Inferior parietal cortex (tissue), 1 donor: ENCODE measurements around the gene MCL1.
"Not testable (repeated sequence)": the region's sequence is repeated elsewhere in the genome, so short reads cannot be mapped to it uniquely, and the experiment has no call there.

Experiments used
- DNase-seq: peaks from one replicate; pipeline ENCODE4 v3.0.0-alpha.2; 2016; ENCODE audit errors: extremely low spot score

Gene MCL1

DNA sequence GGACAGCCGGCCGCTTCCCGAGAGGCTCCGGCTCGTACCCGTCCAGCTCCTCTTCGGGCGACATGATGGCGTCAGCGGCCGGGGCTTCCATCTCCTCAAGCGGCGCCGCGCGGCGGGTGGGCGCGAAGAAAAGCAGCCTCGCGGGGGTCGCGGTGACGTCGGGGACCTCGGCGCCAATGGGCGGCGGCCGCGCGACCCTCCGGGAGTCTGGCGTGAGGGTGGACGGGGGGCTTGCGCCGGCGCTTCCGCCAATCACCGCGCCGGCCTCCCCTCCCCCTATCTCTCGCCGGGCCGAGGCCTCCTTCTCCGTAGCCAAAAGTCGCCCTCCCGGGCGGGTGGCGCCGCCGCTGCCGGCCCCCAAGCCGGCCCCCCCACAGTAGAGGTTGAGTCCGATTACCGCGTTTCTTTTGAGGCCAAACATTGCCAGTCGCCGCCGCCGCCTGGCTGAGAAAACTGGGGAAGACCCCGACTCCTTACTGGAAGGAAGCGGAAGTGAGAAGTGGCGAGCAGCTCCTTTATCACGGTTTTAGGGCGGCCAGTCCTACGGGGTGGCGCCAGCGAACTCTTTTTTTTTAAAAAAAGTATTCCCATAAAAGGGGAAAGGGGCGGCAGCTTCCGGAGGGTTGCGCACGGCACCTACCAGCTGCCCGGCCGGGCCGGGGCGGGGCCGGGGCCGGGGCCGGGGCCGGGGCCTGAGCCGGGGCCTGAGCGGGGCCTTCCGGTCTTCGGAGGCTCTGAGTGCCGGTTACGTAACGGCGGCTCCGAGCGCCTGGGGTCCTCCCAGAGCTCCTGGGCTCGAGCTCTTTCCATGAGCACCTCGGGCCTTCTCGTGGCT lies at the start of gene MCL1:
Gene MCL1 (minus strand): TSS at position 501 of the 835 bp plus-strand sequence. CDS start 80 bp downstream, at position 421.
- DNase-seq, result peak; percentile 94

DNA sequence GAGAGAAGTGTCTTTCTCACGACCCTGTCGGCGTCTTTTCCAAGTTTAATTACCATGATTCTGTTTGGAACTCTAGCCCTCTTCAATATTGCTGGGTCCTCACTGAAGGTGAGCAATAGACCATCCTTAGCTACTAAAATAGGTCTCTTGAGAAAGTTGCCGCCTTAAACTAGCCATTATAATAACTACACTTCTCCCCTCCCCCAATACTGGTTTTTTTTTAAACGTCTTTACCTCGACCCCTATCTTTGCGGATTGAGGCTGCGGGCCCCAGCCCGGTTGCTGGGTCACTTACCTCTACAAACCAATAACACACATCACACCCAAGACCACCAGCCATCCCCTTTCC lies 49.3 kb upstream of the MCL1 start:
- DNase-seq, result no peak

DNA sequence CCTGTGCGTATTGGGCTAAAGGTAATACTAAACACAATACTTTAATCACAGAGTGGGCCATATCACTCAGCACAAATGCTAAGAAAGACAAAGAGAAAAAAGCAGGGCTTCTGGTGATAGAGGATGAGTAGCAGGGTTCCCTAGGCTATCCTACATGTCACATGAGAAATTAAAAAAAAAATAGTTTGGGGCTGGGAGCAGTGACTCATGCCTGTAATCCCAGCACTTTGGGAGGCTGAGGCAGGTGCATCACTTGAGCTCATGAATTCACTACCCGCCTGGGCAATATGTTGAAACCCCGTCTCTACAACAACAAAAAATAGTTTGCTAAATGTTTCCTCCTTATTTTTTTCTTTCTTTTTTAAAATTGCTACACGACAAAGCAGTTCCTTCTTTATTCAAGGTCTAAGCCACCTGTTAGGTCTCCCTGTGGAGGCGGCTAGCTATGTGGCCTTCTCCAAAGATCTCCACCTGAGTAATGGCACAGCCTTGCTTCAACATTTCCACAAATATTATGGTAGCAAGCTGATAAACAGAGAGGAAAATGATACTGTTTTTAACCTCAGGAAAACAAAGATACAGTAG lies 48.5 kb upstream of the MCL1 start:
- DNase-seq, result no peak

DNA sequence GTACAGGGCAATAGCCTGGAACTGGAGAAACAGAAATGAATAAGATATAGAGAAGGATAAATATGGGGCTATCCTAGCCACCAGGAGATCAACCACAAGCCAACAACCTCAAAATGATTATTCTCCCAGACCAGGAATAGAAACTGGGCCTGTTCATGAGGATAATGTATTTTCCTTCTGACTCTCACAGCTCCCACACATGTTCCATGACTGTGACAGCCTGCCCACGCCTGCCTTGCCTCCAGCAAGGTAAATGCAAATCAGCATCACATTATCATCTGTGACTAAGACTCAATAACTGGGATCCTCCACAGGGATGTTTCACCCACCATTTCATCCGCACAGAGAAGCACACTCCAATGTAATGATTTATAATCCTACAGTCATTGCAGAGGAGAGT lies 46.7 kb upstream of the MCL1 start:
- no peak for DNase-seq

DNA sequence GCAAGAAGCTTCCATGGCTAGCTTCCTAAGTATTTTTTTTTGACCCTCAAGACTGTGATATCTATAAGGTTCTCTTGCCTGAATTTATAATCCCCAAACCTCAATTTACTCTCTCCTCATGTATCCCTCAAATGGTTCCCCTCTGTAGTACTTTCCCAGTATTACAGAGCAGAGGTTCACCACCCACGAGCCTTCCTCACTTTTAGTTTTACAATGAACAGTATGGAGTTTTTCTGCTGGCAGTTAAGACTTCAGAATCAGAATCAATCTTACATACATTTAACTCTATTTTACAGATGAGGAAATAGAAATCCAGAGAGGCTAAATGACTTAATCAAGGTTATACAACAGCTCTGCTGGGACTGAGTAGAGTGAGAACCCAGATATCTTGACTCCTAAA lies 45.1 kb upstream of the MCL1 start:
- DNase-seq, result not testable (repeated sequence)

DNA sequence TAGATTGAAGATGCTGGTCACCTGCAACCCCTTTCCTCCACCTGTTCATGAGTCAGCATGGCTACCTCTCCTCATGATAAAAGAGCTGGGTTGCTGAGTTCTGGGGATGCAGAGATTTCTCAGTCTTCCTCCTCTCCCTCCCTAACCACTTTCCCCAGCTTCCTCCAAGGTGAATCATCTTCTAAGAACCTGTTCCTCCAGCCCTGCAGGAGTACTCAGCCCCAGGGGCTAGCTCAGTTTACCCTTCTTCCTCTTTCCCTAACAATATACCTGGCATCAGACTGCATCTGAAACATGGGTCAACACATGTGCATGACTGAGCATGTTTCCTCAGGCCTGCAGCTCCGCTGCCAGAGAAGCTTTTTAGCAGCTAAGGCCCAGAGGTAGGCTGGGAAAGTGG lies 44.7 kb upstream of the MCL1 start:
- not testable (repeated sequence) for DNase-seq

DNA sequence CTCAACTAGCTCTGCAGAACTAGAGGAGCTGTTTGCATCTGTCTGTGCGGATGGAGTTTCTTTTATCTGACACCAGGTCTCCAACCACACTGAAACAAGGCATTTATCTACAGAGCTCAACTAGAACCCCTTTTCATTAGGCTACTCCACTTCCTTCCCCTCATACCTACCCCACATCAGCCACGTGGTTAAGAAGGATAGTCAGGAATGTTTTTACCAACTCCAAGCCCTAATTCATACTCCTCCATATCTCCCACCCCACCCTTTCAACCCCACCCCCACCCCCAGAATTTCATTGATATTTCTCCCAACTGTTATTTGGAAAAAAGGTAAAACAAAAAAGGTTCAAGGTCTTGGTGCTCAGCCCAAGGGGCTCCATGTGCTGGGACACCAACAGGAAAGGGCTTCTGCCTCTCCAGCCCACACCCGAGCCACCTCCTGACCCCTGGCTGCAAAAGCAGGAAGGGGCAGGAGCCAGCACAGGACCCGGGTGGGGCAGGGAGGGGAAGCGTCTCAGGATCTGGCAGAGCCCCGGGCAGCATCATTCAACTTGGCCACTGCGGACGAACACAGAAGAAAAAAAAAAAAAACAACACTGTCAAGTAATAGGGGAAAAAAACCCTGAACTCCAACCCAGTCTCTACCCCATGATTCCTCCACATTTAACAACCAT lies 43.0 kb upstream of the MCL1 start:
- no peak for DNase-seq

DNA sequence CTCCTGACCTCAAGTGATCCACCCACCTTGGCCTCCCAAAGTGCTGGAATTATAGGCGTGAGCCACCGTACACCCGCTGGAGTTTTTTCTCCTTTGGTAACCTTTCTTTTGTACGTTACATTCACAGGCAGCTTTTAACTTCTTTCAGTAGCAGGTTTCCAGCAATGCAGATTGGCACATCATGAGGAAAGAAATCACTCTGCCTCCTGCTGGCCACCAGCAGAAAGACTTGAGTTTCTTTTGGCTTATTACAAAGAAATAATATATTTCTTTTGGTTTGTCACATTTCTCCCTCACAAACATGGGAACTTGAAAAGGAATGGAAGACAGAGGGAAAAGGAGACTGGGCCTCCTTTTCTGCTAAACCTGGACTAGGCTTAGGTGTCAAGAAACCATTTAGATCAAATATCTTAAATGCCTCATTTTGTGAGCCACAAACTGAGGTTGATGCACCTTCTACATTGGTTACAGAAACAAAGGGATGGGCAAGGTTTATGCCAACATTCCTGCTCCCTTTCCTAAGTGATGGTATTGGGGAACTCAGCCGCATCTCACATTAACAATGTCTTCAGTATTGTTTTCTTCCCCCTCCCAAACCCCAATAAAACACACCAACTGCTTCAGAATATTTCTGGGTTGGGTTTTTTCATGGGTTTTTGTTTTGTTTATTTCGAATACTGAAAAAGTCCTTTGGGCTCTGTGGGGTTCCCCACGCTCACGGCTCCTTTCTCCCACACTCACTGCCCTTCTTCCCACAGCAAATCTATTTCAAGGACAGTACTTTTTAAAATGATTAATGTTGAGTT lies 42.3 kb upstream of the MCL1 start:
- DNase-seq, result no peak

DNA sequence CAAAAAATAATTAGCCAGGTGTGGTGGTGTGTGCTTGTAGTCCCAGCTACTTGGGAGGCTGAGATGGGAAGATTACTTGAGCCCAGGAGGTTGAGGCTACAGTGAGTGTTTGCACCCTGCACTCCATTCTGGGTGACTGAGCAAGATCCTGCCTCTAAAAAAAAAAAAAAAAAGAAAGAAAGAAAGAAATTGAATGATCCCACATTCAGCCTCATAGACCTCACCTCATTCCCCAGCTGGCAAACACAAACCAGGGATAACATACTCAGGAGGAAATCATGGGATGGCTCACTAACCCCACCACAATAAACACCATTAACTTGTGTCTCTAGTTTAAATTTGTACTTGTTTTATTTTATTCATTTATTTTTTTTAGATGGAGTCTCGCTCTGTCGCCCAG lies 41.5 kb upstream of the MCL1 start:
- DNase-seq, result no peak

DNA sequence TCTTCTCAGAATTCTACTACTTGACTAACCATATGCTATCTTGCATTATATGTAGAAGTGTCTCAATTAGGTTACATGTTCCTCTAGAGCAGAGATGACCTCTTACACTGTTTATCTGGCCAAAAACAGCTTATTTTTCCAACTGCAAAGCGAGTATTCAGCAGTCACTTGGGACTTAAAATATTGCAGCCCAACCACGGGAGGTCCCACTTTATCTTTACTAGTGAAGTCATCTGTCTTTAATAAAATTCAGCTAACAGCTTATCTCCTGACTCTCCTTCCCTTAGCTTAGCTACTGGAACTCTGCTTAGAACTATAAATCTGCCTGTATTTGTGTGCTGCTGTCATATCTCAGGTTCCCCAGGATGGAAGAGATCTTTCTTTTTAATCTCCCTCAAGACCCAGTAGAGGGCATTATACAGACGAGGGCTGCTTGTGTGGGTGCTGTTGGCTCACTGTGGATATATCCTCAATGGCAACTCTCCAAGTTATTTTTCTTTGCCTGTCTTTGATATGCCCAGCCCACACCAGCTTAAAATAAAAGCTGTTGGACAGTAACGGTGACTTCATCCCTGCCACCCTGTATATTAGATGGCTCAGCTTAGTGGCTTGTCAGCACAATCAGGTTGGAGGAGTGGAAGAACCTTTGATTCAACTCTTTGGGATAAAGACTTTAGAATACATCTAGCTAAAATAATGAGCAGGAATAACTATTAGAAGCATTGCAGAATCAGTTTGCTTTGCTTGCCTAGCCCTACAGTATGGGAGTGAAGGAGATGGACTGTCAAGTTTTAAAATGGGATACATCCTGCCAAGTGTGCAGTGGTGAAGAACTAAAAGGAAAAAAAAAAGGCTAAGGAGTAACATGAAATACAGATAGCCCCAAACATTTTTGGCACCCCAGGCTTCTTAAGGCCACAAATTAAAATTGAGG lies 40.4 kb upstream of the MCL1 start:
- DNase-seq, result no peak

DNA sequence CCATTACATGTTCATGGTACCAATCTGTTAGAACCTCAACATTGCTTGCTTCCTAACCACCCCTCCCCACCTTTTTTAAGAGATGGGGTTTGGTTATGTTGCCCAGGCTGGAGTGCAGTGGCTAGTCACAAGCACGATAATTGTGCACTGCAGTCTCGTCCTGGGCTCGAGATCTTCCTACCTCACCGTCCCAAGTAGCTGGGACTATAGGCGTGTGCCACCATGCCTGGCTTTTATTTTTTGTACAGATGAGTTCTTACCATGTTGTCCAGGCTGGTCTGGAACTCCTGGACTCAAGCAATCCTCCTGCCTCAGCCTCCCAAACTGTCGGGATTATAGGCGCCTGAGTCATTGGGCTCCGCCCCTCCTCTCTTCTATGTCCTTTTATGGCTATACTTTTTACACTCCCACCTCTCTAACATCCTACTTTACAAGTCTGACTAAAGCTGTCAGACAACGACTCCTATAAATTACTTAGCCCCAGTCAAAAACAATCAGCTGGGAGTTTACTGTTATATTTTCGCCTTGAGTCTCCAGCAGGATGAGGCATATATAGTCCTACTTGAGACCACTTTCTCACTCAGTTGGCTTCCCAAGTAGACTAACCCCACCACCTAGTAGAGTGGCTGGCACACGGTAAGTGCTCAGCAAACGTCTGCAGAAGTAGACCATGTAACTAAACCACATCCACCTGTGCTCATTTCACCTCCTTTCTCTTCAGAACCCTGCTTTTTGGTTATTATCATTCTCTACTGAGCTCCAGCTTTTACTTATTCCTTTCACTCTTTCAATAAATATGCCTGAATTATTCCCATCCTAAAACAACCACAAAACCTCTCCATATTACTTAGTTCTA lies 36.2 kb upstream of the MCL1 start:
- DNase-seq, result no peak

DNA sequence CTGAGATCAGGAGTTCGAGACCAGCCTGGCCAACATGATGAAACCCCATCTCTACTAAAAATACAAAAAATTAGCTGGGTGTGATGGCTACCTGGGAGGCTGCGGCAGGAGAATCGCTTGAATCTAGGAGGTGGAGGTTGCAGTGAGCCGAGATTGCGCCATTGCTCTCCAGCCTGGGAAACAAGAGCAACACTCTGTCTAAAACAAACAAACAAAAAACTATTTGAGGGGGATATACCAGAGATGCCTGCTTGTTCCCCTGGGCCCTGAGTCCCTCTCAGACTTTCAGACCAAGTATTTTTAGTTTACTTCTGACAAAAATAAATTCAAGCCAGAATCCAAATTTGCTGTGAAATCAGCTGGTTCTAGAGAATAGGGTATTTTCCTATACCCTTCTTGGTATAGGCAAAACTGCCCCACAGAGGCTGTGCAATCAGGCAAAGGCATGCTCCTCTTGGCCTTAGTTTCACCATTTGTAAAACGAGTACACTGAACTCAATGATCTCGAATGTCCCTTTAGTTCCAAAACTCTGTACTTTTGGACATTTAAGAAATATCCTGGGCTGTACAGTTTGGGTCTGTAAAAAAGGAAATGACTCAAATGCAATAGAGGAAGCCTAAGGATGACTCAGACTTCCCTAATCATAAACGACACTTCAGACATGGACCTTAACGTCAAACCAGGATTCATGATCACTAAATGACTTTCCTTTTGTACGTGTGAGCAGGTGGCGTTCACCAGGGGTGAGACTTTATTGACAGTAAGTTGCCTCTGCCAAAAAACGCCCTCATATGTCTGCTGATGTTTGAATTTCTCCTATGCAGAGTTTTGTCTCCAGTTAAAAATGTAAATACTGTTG lies 33.9 kb upstream of the MCL1 start:
- DNase-seq, result no peak

DNA sequence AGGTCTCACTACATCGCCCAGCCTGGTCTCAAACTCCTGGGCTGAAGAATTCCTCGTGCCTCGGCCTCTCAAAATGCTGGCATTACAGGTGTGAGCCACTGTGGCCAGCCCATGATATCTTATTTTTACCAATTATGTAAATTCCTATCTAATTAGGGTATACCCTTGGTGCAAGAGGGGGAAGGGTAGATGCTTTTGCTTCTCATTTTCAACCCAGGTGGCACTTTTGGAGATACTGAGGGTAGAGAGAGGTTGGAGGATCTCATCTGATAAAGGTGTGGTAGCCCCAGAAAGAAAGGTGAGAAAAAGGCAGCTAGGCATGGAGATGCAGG lies 32.6 kb upstream of the MCL1 start:
- DNase-seq, result no peak

DNA sequence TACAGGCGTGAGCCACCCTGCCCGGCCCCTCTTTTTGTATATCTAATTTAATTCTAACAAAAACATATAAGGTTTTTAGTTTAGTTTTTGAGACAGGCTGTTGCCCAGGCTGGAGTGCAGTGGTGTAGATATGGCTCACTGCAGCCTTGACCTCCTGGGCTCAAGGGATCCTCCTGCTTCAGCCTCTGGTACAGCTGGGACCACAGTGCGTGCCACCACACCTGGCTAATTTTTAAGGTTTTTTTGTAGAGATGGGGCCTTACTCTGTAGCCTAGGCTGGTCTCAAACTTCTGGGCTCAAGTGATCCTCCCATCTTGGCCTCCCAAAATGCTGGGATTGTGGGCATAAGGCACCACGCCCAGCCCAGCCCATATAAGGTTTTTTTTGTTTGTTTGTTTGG lies 31.2 kb upstream of the MCL1 start:
- no peak for DNase-seq

DNA sequence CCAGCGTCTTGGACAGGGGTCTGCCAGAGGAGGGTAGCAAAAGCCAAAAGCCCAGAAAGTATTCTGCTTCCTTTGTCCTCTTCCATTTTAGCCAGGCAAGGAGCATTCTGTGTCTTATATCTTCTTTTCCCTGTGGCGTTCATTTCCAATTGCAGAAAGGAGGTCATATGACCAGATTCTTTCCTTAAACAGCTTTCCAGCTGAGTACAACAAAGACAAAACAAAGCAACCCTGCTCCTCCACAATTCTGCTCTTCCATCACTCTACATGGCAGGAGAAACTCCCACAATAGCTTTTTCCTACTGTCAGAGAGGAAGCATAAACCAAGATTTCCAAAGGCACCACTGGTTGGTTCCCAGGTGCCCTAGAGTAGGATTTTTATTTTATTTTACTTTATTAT lies 30.3 kb upstream of the MCL1 start:
- DNase-seq, result no peak

DNA sequence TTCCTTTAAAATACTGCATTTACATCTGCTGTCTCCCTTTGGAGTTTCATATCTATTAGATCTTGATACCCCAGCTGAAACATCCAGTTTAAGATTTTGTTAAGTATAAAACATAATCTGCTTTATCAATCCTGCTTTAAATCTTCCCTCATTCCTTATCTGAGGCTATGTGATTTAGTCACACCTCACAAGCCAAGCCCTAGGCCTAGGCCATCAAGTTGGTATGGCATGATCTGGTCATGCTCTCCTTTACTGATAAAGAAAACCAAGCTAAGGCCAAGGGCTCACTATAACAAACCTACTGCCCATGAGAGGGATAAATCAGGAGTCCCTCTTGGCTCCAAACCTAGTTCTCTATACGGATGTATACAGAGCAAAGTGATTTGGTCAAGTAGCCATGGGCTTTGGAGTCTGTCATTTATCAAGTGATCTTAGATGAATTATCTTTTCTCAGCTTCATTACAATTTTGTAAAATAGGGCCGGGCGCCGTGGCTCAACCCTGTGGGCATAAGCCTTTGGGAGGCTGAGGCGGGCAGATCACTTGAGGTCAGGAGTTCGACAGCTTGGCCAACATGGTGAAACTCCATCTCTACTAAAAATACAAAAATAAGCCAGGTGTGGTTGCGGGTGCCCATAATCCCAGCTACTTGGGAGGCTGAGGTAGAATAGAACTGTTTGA lies 27.2 kb upstream of the MCL1 start:
- DNase-seq, result no peak

DNA sequence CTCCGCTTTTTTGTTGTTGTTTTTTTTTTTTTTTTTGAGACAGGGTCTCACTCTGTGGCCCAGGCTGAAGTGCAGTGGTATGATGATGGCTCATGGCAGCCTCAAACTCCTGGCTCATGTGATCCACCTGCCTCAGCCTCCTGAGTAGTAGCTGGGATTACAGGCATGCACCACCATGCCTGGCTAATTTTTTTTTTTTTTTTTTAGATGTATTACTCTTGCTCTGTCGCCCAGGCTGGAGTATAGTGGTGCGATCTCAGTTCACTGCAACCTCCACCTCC lies 26.0 kb upstream of the MCL1 start:
- not testable (repeated sequence) for DNase-seq

DNA sequence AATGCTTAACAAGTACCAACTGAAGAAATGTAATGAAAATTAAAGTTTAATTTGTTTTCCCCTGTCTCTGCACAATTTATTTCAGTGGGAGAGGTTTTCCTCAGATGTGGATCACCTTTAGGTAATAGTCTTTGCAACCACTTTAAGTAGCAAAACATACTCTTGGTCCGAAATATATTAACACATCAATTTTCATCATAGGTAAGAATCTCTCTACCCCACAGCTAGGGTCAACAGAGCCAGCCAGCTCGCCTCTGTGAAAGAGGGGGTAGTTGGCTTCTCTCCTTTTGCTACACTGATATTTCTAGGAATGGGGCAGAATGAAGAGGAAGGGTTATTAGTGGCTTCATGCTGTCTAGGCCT lies 24.8 kb upstream of the MCL1 start:
- no peak for DNase-seq

DNA sequence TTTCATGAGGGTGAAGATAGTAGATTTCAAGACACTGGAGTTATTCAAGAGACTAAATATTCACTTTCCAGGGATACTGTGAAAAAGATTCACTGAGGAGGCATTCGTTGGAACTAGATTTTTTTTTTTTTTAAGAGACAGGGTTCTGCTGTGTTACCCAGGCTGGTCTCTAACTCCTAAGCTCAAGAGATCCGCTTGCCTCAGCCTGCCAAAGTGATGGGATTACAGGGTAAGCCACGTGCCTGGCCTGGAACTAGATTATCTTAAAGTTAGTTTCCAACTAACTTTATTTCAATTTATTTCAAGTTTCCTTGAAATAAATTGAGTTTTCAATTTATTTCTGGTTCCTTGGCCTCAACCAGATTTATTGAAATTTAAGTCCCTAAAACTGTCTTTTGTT lies 24.3 kb upstream of the MCL1 start:
- DNase-seq, result no peak
